ENCODE data around the gene IL9. TPM values are rescaled to one million over a fixed set of nuclear protein-coding genes. Genes with fewer than 3 reads are reported as not detected.

The IL9 gene
- total RNA-seq, 1 experiment from 2014 or later = not detected

DNA sequence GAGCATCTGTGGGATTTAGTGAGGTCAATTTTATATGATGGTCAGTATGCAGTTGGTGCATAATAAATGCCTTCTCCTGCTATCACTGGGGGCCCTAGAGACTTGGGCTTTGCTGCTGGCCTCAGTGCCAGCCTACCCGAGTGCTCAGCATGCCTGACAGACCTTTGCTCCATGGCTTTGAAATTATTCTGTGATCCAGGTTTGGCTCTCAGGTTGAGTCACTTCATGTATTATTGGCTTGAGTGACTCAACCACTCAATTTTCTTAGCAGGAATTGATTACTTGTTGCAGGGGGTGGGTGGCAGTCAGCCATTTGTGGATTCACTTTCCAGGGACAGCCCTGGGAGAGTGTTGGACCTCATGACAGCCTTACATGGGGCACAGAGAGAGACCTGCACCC lies 47.7 kb downstream of the IL9 start:
- in situ Hi-C loops (cut with HindIII; ENCODE audit: low pct_unique_long_range_greater_than_20kb, low sequenced_read_pairs) (loop anchor here (25.0 kb wide), 1 partner anchor 386 kb away; the partner anchor contains the start of gene TIFAB), intact Hi-C loops (cut with micrococcal nuclease; ENCODE audit: unreplicated experiment) (no loop called here)
- POLR2A ChIA-PET = no interaction called here
- Histone ChIP-seq H3K4me1 (ENCODE audit: control insufficient read depth, insufficient read depth, low read length) (no peaks in the 10 kb centered on the region), H3K27me3 (ENCODE audit: control insufficient read depth, insufficient read depth, low read length) (no peaks in the 10 kb centered on the region), H3K27ac (ENCODE audit: low read length) (no peak overlapping the region), H3K36me3 (ENCODE audit: control insufficient read depth, insufficient read depth, low read length) (no peaks in the 10 kb centered on the region), H3K4me3 (ENCODE audit: low read depth in 2 of 2, low read length in 2 of 2) (no peak overlapping the region), H3K9me3 (ENCODE audit: control insufficient read depth, insufficient read depth, low read depth, low read length) (no peaks in the 10 kb centered on the region)
- CTCF ChIA-PET = no interaction called here
- ATAC-seq = no peak
- BruUV-seq (replicated peaks) = no TSS peak
- DNase-seq (ENCODE audit: low read depth, low spot score) = no peak
- no peak for TF ChIP-seq CTCF (IDR thresholded peaks at IDR 0.05)

DNA sequence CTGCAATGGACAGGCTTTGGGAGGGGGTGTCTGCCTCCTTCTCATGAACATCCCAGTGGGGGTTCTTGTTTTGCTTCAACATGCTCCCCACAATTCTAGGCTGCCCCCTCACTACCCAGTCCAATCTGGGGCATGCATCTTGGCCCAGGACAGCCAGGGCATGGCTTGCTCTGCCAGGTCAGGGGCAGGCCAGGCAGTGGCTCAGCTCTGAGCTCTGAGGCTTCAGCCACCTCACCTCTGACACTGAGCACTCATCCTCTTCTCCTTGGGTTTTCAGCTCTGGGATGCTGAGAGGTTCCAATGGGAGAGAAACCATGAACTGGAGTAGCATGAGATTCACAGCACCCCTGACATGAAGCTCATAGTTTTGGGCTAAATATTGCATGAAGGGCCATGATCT lies 49.3 kb downstream of the IL9 start:
- in situ Hi-C loops (cut with HindIII; ENCODE audit: low pct_unique_long_range_greater_than_20kb, low sequenced_read_pairs) = loop anchor here (25.0 kb wide), 1 partner anchor 384 kb away; the partner anchor contains the start of gene TIFAB
- CTCF ChIA-PET = no interaction called here
- no peak for ATAC-seq

GRCh38 chr5:135843571-135844337 lies 51.9 kb downstream of the IL9 start:
- Histone ChIP-seq H3K9me3 (ENCODE audit: control insufficient read depth, insufficient read depth, low read depth, low read length) (no peaks in the 10 kb centered on the region), H3K27ac (ENCODE audit: low read length) (no peak overlapping the region), H3K4me1 (ENCODE audit: control insufficient read depth, insufficient read depth, low read length) (no peaks in the 10 kb centered on the region), H3K4me3 (ENCODE audit: low read depth in 2 of 2, low read length in 2 of 2) (no peak overlapping the region), H3K36me3 (ENCODE audit: control insufficient read depth, insufficient read depth, low read length) (no peaks in the 10 kb centered on the region), H3K27me3 (ENCODE audit: control insufficient read depth, insufficient read depth, low read length) (peaks cover 5% of the 10 kb centered on the region)
- ChIA-PET CTCF (no interaction called here), POLR2A (no interaction called here)
- ATAC-seq (peak; percentile 34; the same call in 1 of the 2 replicates), DNase-seq (ENCODE audit: low read depth, low spot score) (no peak)
- intact Hi-C loops (cut with micrococcal nuclease; ENCODE audit: unreplicated experiment) = no loop called here
- in situ Hi-C loops (cut with HindIII; ENCODE audit: low pct_unique_long_range_greater_than_20kb, low sequenced_read_pairs) = loop anchor here (25.0 kb wide), 1 partner anchor 381 kb away; the partner anchor contains the start of gene TIFAB
- BruUV-seq (replicated peaks) = no TSS peak
- TF ChIP-seq POLR2AphosphoS5 (IDR thresholded peaks at IDR 0.05; ENCODE audit: low read depth, low read length) (no peak), TCF7L2 (IDR thresholded peaks at IDR 0.05; ENCODE audit: low read depth, low read length) (no peak), CTCF (IDR thresholded peaks at IDR 0.05) (no peak), SIN3A (IDR thresholded peaks at IDR 0.05; ENCODE audit: borderline replicate concordance, insufficient read depth, low read depth, low read length) (no peak)
- TF ChIP-seq, protein P1, sequence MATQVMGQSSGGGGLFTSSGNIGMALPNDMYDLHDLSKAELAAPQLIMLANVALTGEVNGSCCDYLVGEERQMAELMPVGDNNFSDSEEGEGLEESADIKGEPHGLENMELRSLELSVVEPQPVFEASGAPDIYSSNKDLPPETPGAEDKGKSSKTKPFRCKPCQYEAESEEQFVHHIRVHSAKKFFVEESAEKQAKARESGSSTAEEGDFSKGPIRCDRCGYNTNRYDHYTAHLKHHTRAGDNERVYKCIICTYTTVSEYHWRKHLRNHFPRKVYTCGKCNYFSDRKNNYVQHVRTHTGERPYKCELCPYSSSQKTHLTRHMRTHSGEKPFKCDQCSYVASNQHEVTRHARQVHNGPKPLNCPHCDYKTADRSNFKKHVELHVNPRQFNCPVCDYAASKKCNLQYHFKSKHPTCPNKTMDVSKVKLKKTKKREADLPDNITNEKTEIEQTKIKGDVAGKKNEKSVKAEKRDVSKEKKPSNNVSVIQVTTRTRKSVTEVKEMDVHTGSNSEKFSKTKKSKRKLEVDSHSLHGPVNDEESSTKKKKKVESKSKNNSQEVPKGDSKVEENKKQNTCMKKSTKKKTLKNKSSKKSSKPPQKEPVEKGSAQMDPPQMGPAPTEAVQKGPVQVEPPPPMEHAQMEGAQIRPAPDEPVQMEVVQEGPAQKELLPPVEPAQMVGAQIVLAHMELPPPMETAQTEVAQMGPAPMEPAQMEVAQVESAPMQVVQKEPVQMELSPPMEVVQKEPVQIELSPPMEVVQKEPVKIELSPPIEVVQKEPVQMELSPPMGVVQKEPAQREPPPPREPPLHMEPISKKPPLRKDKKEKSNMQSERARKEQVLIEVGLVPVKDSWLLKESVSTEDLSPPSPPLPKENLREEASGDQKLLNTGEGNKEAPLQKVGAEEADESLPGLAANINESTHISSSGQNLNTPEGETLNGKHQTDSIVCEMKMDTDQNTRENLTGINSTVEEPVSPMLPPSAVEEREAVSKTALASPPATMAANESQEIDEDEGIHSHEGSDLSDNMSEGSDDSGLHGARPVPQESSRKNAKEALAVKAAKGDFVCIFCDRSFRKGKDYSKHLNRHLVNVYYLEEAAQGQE (IDR thresholded peaks at IDR 0.05; ENCODE audit: insufficient read depth in 1 of 2, low read depth in 2 of 2, low read length in 1 of 2) = no peak

More for the DNA sequence above, 49.3 kb downstream of the IL9 start:
- BruUV-seq (replicated peaks) = no TSS peak
- no peak for DNase-seq (ENCODE audit: low read depth, low spot score)
- Histone ChIP-seq H3K27ac (ENCODE audit: low read length) (no peak overlapping the region), H3K4me3 (ENCODE audit: low read depth in 2 of 2, low read length in 2 of 2) (no peak overlapping the region), H3K36me3 (ENCODE audit: control insufficient read depth, insufficient read depth, low read length) (no peaks in the 10 kb centered on the region), H3K9me3 (ENCODE audit: control insufficient read depth, insufficient read depth, low read depth, low read length) (no peaks in the 10 kb centered on the region), H3K27me3 (ENCODE audit: control insufficient read depth, insufficient read depth, low read length) (peaks cover under 1% of the 10 kb centered on the region), H3K4me1 (ENCODE audit: control insufficient read depth, insufficient read depth, low read length) (no peaks in the 10 kb centered on the region)
- no peak for TF ChIP-seq POLR2AphosphoS5 (IDR thresholded peaks at IDR 0.05; ENCODE audit: low read depth, low read length)
- POLR2A ChIA-PET = no interaction called here
- intact Hi-C loops (cut with micrococcal nuclease; ENCODE audit: unreplicated experiment) = no loop called here

All from Panc1 (cell line).